ENCODE results near the gene C4orf50. TPM values are rescaled to one million over a fixed set of nuclear protein-coding genes. Genes with fewer than 3 reads are reported as not detected.

C4orf50 gene
- total RNA-seq, 1 donor from 2014 or later, result 2.3 TPM

DNA sequence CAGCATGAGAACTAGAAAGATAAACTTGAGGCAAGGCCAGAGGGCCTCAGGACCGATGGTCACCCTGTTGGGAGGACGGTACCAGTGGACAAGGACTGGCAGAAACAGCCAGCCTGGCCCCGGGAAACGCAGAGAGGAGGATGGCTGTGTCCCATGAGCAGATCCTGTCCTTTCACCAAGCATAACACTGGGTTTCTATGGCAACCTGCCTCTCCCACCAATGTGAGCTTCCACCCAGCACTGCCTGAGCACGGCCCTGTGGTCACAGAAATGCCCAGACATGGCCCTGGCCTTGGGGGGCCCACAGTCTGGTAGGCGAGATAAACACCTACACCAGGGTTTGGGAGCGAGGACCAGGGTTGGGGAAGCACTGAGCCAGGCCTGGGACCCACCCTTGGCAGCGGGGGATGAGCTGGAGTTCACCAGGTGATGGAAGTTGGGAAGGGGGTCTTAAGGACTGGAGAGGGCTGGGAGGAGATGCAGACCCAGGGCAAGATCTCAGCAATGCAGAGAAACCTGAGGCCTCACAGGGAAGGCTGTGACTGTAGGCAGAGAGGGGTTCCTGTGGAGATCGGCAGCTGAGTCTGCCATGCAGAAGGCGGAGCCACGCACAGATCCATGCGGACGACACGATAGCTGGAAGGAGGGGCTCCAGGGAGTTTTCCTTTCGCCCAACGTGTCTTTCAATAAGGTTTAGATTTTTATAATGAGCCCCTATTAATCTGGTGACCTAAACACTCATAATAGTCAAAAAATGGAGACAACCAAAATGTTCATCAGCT, 92.6 kb downstream of the C4orf50 start:
- intact Hi-C loops (cut with micrococcal nuclease), result no loop called here

DNA sequence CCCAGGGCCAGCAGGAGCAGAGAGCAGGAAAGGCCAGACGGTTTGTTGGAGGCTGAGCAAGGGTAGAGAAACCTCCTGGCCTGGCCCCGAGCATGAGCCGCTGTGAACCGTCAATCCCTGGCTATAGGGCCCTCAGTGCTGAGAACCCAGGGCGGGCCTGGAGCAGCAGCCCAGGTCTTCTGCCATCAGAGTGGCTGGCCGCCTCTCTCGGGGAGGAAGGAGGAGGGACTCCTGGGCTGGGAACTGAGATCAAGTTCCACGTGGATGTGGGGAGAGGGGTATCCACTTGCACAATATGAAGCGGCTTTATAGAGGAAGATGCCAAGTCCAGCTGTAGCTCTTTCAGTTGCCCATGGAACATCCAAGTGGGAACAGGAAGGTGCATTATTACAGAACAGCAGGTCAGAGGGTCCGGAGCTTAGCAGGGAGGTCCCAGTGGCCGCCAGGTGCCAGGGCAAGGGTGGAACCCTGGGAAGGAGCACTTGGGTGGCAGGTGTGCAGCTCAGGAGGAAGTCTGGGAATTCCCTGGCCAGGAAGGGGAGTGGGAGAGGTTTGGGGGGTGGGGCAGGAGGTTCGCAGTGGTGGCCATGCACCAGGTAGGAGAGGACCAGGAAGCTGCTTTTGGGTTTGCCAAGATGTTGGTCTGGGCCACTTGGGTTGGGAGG, 93.6 kb downstream of the C4orf50 start:
- intact Hi-C loops (cut with micrococcal nuclease), result no loop called here

DNA sequence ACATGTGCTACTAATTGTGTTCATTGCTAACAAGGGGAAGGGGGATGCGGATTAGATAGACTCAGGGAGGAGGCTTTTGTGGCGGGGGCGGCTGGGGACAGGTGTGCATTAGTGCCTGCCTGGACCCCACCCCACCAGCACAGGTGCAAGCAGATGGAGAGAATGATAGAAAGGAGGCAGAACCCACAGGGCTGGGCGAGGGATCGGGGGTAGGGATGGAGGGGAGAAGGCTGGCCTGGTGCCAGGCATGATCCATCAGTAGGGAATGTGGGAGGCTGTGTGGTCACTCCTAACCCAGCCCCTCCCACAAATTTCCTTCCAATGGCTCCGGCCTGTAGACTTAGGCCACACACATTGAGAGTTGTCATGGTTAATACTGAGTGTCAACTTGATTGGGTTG, 94.9 kb downstream of the C4orf50 start:
- intact Hi-C loops (cut with micrococcal nuclease), result no loop called here

DNA sequence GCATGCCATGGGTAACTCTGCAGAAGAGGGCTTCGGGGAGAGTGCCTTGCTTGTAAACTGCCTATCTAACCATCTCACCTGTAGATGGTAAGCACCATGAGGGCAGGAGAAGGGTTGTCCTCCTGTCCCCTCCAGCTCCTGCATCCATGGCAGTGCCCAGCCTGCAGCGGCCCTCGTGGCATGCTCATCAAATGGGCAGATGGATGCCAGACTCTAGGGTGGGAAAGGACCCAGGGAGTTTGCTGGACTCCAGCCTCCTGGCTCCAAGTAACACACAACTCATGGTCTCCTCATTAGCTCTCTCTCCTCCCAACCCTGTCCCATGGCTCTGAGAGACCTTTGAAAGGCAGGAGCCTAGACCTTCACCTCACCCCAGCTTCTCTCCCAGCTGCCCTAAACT, 95.7 kb downstream of the C4orf50 start:
- intact Hi-C loops (cut with micrococcal nuclease), result no loop called here

DNA sequence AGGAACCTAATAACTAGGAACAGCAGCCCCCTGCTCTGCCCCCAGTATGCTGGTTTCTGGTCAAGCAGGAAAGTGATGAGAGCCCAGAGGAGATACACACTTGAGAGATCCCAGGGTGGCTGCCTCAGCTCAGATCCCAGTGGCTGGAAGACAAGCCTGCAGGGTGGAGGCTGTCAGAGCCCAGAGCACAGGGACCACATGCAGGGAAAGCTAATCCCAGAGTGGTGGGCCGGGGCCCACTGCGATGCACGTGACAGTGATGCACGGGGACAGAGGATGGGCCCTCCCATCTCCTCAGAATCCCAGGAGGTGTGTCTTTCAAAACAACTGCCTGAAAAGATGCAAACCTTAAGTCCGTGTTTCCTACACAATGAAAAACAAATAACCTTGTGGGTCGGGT, 96.2 kb downstream of the C4orf50 start:
- intact Hi-C loops (cut with micrococcal nuclease), result no loop called here

DNA sequence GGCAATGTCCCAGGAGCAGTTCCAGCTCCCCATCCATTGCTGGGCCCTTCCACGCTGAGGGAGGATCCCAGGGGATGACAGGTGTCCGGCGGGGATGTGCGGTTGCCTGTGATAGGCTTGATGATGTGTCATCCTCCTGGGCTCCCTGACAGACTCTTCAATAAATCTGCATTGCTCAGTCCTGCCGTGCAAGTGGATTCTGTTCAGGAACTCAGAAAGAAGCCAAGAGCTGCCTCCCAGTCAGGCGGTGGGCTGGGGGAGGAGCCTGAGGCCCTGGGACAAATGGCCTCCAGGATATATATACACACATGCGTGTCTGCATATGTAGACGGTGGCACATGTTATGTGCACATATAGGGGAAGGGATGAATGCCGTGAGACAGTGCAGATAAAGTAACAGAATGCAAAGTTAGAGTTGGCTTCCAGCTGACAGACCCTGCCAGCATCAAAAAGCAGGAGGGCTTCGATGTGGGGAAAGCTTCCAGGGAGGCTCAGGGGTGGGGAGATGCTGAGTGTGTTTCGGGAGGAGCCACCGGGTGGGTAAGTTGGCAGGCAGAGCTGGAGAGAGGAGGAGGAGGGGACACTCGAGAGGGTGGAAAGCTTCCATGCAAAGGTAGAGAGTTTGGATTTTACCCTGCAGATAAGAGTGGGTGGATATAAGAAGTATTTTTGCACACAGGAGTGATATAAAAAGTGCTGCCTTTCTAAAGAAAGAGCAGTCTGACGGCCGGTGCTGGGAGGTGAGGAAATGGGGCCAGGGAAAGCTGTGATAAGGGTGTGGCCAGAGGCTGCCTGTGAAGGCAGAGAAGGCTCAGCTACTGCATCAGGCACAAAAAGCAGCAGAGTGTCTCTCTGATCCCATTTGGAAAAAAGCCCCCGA, 96.9 kb downstream of the C4orf50 start:
- intact Hi-C loops (cut with micrococcal nuclease), result no loop called here

DNA sequence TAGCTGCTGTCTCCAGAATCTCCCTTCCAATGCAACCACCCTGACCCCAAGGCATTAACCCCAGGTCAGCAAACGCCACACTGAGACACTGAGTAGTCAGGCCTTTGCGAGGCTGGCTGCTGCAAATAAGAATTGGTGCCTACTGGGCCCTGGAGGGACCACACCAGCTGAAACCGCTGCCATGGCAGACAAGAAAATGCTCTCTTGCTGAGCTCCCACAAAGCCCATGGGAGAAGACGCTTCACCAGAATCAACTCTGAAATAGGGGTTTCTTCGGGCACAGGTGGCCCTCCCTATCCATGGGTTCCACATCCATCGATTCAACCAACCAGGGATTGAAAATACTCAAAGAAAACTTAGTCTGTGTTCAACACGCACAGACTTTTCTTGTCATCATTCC, 98.7 kb downstream of the C4orf50 start:
- intact Hi-C loops (cut with micrococcal nuclease), result no loop called here

DNA sequence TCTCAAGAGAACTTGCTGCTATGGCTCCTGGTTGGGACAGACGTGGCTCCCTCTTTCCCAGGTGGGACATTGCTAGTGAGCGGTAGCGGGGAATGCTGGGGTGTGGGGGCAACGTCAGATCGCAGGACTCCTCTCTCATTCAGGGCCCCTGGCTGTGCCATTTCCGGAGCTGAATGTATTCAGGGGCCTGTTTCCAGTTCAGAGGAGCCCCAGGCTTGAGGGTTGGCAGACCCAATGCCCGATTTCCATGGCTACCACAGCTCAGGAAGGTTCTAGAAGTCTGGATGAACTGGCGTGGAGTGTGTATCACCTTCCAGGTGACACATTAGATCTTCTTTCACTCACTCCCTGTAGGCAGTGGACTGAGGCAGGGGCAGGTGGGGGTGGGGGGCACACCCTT, 99.2 kb downstream of the C4orf50 start:
- intact Hi-C loops (cut with micrococcal nuclease), result no loop called here

DNA sequence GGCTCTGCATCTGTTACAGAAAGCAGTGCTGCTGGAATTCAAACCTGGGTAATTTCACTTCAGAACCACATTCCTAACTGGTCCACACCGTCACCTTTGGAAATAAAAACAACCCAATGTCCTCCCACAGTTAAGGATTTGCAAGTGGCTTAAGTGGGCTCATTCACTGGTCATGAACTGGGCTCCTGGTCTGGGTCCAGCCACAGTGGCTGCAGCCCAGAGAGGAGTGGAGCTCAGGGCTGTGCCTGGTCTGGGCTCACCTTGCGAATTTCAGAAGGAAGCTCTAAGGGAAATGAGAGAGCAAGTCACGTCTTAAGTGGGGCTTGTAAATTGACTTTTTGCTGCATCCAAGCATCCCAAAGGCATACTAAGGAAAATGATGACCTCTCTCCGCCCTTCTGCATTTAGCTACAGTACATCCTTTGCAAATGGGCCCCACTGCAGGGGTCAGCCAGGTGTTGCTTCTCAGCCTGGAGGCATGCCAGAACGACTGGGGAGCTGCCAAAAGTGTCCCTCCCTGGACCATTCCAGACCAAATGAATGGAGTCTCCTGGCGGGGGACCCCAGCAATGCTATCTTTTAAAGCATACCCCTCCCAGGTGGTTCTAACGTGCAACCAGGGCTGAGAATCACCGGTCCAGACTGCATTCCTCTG, 99.8 kb downstream of the C4orf50 start:
- intact Hi-C loops (cut with micrococcal nuclease), result no loop called here

DNA sequence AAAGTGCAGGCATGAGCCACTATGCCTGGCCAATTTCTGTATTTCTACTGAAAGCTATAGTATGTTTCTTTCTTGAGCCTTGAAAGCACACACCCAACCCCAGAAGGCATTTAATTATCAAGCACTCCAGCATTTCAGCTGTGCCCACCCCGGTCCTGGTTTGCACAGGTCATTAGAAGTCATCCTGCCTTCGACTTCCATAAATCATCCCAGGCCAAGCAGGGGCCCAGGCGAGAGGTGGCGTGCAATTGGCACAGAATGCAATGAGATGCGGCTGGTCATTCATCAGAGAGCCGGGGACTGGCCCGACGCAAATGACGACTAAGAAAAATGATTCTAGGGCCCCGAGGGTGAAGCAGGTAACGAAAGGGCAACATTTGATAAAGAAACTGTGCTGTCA, 100.6 kb downstream of the C4orf50 start:
- intact Hi-C loops (cut with micrococcal nuclease), result no loop called here

DNA sequence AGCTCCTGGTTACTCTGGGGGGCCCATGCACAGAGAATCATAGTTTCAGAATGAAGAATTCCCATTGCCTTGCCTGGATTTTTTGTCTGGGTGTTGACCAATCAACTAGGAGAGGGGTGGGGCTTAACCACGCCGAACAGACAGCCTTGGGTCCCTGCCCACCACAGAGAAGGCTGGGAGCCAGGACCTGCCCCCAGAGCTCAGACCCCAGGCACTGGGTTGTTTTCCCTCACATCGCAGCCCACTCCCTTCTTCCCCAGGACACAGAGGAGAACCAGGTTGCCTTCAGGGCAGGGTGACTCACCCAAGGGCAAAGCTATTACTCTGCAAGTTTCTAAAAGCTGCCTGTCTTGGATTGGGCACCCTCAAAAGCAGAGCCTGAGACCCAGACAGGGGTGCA, 102.0 kb downstream of the C4orf50 start:
- intact Hi-C loops (cut with micrococcal nuclease), result no loop called here

DNA sequence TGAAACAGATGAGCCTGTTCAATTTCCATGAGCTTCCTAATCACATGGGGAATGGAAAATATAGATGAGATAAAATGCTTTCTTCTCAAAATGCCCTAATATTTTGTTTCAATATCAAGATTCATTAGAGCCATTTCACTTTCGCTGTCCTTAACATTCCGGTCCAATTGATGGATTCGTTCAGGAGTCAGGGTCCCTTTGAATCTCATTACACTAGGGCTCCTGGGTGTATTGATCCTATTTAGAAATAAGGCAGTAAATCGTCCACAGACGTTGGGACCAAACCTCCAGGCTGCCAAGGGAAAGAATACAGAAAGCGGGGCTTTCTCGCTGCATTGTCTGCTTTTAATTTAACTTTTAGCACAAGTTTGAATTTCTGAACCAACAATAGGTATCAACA, 104.8 kb downstream of the C4orf50 start:
- intact Hi-C loops (cut with micrococcal nuclease), result no loop called here

DNA sequence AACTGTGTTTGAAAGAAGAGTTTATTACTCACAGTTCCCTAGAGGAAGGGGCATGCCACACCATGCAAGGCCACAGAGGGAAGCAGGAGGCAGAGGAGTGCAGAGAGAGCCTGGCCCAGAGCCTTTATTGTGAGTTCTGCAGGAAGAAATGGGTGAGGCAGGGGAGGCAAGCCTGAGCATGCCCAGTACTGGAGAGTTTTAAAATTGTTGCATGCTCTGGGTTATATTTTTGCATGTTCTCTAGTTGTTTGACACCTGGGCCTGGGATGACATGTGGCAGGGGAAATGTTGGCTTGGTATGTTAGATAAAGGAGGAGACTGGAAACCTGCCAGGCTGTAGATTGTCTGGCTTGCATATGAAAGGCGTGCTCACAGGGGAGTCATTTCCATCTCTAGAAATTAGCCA, 105.6 kb downstream of the C4orf50 start:
- intact Hi-C loops (cut with micrococcal nuclease), result no loop called here

DNA sequence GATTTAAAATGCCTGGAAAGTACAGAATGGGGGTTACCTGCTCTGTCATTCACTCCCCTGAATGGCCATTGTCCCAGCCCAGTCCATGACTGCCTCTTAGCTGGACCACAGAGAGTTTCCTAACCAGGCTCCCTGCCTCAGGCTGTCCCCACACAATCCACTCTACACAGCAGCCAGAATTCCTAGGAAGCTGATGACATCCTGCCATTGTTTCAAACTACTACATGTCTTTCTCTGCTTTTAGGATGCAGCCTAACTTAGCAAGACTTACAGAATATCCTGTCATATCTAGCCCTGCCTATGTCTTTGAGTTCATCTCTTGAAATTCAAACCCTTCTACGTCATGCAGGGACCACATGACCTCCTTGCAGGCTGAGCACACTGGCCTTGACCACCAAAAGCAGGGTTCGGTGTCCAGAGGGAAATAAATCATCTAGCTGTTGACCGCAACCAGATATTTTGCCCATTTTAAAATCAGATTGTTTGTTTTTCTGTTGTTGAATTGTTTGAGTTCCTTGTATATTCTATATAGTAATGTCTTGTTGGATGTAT, 109.3 kb downstream of the C4orf50 start:
- intact Hi-C loops (cut with micrococcal nuclease), result no loop called here

DNA sequence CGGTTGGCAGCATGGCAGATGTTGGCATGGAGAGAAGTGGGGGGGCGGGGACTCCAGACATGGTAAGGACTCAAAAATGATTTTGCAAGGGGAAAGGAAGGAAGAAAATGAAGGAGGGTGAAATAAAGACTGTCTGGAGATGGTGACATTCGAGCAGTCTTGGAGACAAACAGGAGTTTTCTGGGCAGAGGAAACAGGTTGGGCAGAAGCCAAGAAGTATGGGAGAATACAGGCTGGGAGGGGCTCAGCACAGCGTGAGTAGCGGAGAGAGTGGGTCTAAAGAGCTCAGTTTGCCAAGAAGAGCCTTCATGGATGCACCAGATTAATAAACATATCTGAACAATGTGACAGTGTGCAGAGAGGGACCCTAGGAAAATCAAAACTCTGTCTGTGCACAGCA, 112.0 kb downstream of the C4orf50 start:
- intact Hi-C loops (cut with micrococcal nuclease), result no loop called here

DNA sequence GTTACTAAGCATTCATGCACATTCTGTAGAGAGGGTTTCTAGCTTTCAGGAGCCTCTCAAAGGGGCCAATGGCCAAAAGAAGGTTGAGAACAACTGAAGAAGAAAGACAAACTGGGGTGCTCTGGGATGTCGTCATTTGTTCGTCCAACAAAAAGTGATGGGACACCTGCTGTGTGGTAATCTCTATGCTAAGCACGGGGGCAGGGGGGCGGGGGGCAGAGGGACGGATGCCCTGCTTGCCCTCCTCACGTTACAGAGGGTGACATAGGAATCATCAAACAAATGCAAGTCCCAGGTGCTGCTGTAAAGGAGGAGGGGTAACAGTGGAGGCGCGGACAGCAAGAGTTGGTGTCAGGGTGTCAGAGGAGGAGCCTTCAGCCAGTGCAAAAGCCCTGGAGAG, 112.5 kb downstream of the C4orf50 start:
- intact Hi-C loops (cut with micrococcal nuclease), result no loop called here

DNA sequence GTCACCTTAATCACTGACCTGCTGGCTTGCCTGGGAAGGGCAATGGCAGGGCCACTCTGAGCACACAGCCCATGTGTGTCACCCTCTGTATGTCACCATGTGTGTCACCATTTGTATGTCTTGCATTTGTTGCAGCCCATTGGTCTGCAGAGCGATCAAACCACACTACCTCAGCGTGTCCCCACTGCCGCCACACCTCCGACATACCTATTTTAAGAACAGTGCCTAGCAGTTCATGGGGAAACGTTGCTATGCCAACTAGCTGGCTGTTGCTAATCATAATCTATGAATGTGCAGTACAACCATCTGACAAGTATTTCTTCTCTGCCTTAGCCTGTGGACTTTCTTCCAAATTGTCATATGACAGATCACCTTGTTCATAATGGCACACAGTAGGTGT, 117.4 kb downstream of the C4orf50 start:
- intact Hi-C loops (cut with micrococcal nuclease), result no loop called here

DNA sequence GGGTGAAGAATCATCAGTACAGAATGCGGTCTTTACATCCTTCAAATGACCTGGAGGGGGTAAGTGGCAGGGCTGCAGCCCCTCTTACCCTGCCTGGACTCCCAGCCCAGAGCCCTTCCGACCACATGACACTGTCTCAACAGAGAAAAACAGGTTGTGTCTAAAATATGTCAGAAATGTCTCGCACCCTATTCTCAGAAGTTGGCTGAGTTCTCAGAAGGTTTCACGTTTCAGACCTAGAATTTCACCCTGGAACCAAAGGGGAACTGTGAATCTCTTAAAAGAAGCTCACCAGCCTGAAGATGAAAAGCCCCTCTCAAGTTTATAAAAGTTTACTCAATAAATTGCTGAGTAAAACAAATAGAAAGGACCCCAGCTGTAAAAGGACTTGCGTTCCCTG, 118.3 kb downstream of the C4orf50 start:
- intact Hi-C loops (cut with micrococcal nuclease), result no loop called here

DNA sequence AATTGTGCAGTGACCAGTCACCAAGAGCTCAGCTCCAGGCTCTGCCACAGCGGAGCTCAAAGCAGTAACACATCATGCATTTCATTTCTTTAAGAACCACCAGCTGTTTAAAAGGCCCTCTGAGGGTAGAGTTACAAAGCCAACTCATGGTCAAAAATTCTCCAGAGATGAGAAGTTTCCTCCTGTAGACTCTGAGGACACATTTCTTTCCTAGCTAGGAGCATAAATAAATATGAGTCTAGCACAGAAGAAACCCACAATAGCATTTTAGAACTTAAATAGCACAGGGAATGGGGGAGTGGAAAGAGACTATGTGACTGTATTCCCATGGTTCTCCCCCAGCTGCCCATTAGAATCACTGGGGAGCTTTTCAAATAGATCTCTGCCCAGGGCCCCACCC, 118.8 kb downstream of the C4orf50 start:
- intact Hi-C loops (cut with micrococcal nuclease), result no loop called here

DNA sequence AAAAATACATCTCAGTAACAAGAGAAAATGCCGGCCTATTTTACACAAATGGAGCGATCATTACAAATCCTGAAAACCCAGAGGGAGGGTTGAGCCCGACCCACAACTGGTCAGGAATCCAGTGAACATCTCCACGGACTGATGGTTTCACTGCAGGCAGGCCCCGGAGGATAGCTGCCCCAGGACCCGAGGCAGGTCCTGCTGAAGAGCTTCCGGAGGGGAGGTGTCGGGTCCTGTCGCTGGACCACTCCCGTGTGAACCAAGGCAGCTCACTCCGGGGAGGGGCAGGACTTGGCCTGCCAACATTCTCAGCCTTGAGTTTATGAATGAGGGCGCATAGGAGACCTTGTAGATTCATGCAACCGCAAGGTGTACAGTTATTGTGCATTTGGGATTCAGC, 120.6 kb downstream of the C4orf50 start:
- intact Hi-C loops (cut with micrococcal nuclease), result no loop called here

DNA sequence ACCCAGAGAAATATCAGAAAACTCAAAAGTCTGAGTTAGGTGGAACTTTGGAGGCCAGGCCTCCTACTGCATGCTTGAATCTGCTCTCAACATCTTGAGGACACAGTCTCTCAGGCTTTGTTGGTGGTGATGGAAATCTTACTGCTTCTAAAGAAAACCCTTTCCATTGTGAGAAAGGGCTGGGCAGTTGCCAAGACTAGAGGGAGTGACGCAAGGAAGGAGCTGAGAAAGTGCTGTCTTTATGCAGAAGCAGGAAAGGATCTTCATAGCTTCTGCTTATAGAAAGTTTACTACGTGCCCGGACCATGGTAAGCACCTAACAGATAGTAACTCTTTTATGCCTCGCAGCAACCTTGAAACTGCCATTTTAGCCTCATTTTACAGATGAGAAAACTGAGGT, 122.9 kb downstream of the C4orf50 start:
- intact Hi-C loops (cut with micrococcal nuclease), result no loop called here
